GM08714 (cell line): ENCODE measurements around the gene SRP14.
"Not testable (repeated sequence)": the region's sequence is repeated elsewhere in the genome, so short reads cannot be mapped to it uniquely, and the experiment has no call there.

Source experiments
- H3K4me3 ChIP-seq: fragments of 200-500 bp; sonication (Bioruptor generic); 2 replicates; pipeline ENCODE4 v1.5.1; 2014; ENCODE audit warnings: mild to moderate bottlenecking, low read length, inconsistent platforms
- ZNF274 ChIP-seq: IDR thresholded peaks from 2 replicates; pipeline ENCODE4 v1.6.1; 2012; ENCODE audit warnings: mild to moderate bottlenecking, low read depth, low read length

Gene SRP14

GRCh38 chr15:40034186-40034946 lies 4.6 kb downstream of the SRP14 start:
- TF ChIP-seq ZNF274: no peak
- no peak overlapping the region for H3K4me3 ChIP-seq

GRCh38 chr15:40032125-40032839 lies 6.7 kb downstream of the SRP14 start:
- no peak overlapping the region for H3K4me3 ChIP-seq
- TF ChIP-seq ZNF274: no peak

GRCh38 chr15:40031300-40031699 lies 7.7 kb downstream of the SRP14 start:
- TF ChIP-seq ZNF274: no peak
- no peak overlapping the region for H3K4me3 ChIP-seq

DNA sequence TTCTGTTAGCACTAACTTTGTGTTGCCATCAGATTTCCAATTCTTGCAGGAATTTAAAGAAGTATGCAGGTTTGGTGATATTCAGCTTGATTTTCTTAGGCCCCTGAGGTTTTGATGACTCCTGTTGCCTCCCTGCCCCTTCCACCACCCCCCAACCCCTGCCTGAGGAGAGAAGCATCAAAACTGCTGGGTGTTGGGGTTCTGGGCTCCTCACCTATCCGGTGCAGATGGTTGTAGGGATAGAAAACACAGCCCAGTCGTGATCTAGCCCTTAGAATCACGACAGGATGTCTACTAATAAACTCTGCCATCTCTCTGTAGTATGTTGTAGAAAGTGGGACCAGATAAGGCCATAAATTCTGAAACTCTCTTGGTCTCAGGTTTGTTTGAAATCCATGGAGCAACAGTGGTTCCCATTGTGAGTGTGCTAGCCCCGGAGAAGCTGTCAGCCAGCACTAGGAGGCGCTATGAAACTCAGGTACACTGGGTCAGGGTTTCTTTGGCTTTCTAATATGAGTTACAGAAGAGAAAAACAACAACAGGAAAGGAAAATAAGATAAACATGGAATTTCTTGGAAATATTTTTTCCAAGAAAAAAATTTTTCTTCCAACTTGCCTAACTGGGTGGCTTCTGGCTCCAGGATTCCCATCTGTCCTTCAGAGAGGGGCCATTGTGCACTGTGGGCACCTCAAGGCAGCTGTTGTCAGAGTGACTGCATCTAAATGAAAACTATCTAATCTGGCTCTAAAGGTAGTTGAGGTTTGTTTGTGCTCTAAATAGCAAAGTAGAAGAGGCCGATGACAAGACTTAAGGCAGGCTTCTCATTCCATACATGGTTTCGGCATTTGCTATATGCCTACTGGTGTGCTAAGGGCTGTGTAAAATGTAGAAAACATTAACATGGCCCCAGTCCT lies 8.7 kb downstream of the SRP14 start:
- TF ChIP-seq ZNF274: no peak
- H3K4me3 ChIP-seq: no peak overlapping the region

GRCh38 chr15:40028853-40029252 lies 10.1 kb downstream of the SRP14 start:
- H3K4me3 ChIP-seq: no peak overlapping the region
- TF ChIP-seq ZNF274: no peak

DNA sequence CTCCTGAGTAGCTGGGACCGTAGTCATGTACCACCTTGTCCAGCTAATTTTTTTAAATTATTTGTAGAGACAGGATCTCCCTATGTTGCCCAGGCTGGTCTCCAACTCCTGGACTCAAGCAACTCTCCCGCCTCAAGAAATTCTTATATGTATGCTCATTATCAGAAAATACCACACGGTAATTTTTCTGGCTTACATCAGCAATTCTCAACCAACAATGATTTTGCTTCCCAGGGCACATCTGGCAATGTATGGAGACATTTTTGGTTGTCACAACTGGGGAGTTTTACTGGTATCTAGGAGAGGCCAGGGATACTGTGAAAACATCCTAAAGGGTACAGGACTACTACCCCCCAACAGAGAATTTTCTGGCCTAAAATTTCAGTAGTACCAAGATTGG lies 10.8 kb downstream of the SRP14 start:
- H3K4me3 ChIP-seq: no peak overlapping the region
- TF ChIP-seq ZNF274: no peak

- no peak overlapping the region for H3K4me3 ChIP-seq
- no peak for TF ChIP-seq ZNF274
These were observed 22.6 kb downstream of the SRP14 start for GRCh38 chr15:40016224-40016865.

DNA sequence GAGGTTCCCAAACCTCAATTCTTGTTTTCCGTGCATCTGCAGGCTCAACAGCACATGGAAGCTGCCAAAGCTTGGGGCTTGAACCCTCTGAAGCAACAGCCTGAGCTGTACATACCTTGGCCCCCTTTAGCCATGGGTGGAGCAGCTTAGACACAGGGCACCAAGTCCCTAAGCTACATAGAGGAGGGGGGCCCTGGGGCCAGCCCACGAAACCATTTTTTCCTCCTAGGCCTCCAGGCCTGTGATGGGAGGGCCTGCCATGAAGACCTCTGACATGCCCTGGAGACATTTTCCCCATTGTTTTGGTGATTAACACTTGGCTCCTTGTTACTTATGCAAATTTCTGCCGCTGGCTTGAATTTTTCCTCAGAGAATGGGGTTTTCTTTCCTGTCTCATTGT lies 24.6 kb downstream of the SRP14 start:
- TF ChIP-seq ZNF274: no peak
- no peak overlapping the region for H3K4me3 ChIP-seq

DNA sequence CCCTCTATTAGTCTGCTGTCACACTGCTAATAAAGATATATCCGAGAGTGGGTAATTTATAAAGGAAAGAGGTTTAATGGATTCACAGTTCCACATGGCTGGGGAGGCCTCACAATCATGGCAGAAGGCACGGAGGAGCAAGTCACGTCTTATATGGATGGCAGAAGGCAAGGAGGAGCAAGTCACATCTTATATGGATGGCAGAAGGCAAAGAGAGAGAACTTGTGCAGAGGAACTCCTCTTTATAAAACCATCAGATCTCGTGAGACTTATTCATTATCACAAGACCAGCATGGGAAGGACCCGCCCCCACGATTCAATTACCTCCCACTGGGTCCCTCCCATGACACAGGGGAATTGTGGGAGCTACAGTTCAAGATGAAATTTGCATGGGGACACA lies 25.6 kb downstream of the SRP14 start:
- not testable (repeated sequence) for H3K4me3 ChIP-seq

DNA sequence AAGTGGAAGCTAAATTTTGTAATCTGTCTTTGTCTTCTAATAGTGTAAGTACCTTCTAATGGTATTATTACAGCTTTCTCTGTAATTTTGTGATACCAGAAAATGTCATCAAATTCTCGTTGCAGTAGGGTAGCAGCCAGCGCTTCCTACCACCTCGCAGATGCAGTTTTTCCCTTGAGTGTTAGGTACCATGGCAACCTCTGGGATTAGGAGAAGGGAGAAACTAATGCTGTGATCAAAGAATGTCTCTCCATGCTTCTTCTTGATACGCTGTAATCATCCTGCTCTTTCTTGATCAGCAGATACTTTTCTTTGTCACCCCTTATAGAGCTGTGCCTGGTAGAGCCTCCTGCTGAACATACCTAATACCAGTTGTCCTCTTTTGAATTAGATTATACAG lies 27.7 kb downstream of the SRP14 start:
- no peak for TF ChIP-seq ZNF274
- H3K4me3 ChIP-seq: no peak overlapping the region

DNA sequence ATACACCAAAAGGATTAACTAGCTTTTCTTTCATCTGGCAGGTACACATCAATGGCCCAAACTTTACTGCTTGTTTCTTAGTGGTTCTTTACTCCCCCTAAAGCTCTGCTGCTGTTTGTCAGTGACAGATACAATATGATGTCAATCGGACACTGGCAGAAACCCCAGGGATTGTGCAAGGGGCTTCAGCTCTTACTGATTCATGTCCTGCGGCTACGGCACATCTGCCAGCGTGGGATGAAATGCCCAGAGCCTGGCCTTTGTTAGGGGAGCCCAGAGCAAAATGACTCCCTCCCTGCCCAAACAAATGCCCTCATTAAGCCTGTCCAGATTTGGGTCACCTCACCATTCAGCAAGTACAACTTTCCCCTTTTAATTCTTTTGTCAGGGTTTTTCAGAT lies 28.3 kb downstream of the SRP14 start:
- no peak for TF ChIP-seq ZNF274
- no peak overlapping the region for H3K4me3 ChIP-seq

DNA sequence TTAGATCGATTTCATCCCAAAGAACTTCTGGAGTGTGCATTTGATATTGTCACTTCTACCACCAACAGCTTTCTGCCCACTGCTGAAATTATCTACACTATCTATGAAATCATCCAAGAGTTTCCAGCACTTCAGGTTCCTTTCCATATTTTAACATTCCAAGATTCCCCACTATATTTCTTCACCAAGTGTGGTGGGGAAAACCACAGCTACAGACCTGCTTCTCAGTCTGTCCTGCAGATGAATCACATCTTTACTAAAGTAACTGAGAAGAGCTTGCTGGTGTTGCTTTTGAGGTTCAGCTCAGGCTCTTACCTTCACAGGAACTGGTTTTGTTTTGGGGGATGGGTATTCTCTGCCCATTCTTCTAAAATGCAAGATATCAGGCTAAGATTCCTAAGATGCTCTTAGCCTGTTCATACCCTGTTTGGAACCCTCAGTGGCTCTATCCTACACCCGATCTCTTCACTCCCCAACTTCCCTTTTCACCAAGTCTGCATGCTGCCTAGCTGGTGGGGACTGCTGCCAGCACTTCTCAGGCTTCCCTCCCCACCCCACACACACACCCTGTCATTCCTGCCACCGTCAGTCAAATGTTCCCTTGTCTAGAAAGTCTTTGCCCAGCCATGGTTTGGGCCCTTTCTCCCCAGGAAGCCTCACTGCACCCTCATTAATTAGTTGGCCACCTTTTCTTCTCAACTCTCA lies 30.8 kb downstream of the SRP14 start:
- H3K4me3 ChIP-seq: no peak overlapping the region
- no peak for TF ChIP-seq ZNF274

- no peak overlapping the region for H3K4me3 ChIP-seq
- TF ChIP-seq ZNF274: no peak
These were observed 32.3 kb downstream of the SRP14 start for GRCh38 chr15:40006646-40007045.

DNA sequence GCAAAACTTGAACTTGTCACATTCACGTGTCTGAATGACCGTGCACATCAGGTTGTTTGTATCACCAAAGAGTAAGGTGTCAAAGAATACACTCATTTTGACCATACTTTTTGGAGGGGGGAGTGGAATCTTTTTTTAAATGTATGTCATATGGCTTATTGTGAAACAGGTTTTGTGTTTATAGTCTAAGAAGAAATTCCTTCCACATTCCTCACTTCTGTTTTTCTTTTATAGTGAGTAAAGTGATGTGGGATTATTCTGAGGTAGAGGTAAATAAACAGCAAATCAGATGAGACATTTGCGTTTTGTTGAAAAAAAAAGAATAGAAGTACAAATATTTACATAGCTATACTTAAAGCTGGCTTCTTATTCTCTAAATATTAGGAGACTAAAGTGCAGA lies 33.0 kb downstream of the SRP14 start:
- TF ChIP-seq ZNF274: no peak

More for the DNA sequence above, 33.0 kb downstream of the SRP14 start:
- H3K4me3 ChIP-seq: no peak overlapping the region
